ENCODE data around the gene IMP4. TPM values are rescaled to one million over a fixed set of nuclear protein-coding genes. Genes with fewer than 3 reads are reported as not detected.

Gene IMP4
- total RNA-seq, 1 donor, result 55.6 TPM

DNA sequence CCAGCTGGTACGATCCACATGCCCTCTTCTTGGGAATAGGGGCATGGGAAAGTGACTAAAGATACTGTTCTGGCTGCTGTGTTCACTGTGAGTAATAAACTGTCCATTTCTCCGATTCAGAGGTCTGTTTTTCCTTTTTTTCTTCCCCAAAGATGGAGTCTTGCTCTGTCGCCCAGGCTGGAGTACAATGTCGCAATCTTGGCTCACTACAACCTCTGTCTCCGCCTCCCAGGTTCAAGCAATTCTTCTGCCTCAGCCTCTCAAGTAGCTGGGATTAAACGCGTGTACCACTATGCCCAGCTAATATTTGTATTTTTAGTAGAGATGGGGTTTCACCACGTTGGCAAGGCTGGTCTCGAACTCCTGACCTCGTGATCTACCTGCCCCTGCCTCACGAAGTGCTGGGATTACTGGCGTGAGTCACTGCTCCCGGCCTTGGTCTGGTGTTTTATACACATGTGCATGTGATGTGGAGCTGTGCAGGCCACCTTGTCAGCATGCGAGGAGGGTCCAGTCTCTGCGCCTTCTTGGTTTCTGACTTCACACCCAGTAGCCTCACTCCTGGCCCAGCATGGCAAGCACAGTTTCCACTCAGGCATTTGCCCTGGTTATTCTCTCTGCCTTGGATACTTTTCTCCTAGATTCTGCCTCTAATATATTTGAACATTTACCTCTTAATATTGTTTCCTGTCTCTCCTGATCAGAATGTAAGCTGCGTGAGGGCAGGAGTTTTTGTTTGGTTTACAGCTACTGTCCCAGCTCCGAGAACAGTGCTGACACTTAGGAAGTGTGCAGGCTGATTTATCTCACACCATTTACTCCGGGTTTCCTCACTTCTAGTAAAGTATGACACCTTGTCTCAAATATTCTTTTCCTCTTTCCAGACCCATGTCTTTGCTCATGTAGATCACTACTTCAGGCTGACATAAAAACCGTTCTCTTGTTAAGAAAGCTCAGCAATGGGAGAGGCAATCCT, 32.9 kb downstream of the IMP4 start:
- Histone ChIP-seq H3K27me3 (ENCODE audit: insufficient read depth, low read length) (no peaks in the 10 kb centered on the region), H3K4me1 (ENCODE audit: insufficient read depth, low read length) (peaks cover 61% of the 10 kb centered on the region), H3K9me3 (ENCODE audit: low read depth, low read length) (no peaks in the 10 kb centered on the region), H3K4me3 (ENCODE audit: low read length) (no peak overlapping the region)

DNA sequence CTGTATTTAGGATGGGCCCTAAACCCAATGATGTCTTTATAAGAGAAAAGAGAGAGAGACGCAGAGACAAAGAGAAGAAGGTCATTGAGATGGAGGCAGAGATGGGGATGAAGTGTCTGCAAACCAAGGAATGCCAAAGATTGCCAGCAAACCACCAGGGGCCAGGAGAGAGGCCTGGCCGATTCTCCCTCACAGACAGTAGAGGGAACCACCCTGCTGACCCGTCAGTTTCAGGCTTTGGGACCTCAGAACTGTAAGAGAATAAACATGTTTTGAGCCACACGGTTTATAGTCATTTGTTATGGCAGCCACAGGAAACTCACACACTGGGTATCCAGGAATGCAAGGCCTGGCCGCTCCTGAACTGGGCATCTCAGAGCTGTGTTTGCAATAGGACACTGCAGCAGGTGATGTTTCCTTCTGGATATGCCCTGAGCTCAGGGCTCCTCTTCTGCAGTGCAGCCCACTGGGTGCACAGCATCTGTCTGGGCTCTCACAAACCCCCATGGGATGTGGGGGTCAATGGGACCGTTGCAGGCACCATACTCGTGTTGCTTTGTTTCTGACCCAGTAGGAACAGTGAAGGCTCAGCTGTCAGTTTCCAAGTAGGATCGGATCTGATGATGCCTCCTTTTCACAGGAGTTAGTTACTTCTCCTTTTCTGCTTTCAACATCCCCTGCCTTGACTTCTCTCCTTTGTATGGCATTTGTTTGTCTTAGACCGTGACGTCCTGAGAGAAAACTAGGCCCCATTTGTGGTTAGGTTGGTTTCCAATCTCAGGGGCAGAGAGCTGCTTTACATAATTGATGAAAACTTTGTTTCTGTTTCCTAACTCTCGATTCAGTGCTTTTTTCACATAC, 34.0 kb downstream of the IMP4 start:
- no peak overlapping the region for H3K4me3 ChIP-seq (ENCODE audit: low read length)
- H3K4me1 ChIP-seq (ENCODE audit: insufficient read depth, low read length), result peaks cover 50% of the 10 kb centered on the region

DNA sequence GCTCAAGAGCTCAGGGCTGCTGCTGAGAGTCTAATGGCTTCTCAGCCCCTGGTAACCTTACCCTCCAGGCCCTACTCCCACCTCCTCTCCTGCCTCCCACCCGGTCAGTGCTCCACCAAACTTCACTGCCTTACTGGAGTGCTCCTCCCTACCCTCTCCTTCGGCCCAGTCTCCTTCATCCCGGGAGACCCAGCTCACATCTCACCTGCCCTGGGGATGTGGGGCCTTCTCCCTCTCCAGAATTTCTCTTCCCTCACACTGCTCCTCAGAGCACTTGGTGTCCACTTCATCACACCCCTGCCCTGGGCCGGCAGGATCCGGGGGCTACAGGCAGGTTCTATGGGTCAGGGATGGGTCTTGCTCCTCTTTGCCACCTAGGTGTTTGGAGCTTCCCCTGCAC, 34.8 kb downstream of the IMP4 start:
- peaks cover 50% of the 10 kb centered on the region for H3K4me1 ChIP-seq (ENCODE audit: insufficient read depth, low read length)
- no peaks in the 10 kb centered on the region for H3K9me3 ChIP-seq (ENCODE audit: low read depth, low read length)
- H3K4me3 ChIP-seq (ENCODE audit: low read length), result no peak overlapping the region
- no peaks in the 10 kb centered on the region for H3K27me3 ChIP-seq (ENCODE audit: insufficient read depth, low read length)

More for the DNA sequence above, 34.0 kb downstream of the IMP4 start:
- Histone ChIP-seq H3K9me3 (ENCODE audit: low read depth, low read length) (no peaks in the 10 kb centered on the region), H3K27me3 (ENCODE audit: insufficient read depth, low read length) (no peaks in the 10 kb centered on the region)

DNA sequence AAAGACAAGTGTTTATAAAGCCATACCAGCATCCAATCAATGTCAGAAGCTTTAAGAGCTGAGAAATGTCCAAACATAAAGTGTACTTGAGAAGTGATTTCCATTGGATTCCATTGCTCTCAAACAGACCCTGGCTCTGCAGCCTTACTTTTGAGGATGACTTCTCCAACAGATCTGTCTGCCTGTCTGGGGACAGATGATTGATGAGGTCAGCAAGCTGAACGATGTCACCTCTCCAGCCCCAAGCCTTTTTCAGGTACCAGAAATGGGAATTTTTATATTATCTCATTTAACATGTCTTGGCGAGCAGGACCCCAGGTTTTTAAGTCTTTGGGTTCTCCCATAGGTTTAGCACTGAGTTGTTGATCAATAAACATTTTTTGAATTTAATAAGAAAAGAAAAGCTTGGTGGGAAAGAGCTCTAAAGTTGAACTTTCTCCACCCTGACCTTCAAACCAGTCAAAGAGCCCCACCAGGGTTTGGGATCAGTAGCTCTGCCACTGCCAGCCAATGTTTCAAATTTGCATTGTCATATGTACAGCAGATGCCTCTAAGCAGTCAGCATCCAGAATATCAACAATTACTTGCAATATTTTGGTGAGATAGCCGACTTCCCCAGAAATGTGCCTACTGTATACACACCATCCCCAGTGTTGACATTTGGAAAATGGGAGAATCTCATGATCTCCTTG, 35.7 kb downstream of the IMP4 start:
- Histone ChIP-seq H3K4me1 (ENCODE audit: insufficient read depth, low read length) (peaks cover 42% of the 10 kb centered on the region), H3K4me3 (ENCODE audit: low read length) (no peak overlapping the region), H3K27me3 (ENCODE audit: insufficient read depth, low read length) (no peaks in the 10 kb centered on the region), H3K9me3 (ENCODE audit: low read depth, low read length) (no peaks in the 10 kb centered on the region)

DNA sequence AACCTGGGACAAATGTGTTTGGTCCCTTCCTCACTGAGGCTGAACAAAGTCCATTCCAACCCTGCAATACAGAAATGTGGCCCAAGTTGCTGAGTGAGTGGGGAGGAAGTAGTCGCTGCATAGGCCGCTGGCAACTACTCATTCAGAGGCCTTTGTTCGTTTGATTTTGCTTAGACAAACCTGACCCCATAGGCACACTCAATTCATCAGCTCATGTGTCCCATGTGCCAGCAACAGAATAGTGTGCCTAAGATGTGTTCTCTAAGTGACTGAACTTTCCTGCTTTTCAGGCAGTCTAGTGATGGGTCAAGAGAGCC, 36.2 kb downstream of the IMP4 start:
- Histone ChIP-seq H3K9me3 (ENCODE audit: low read depth, low read length) (no peaks in the 10 kb centered on the region), H3K27me3 (ENCODE audit: insufficient read depth, low read length) (no peaks in the 10 kb centered on the region), H3K4me3 (ENCODE audit: low read length) (no peak overlapping the region), H3K4me1 (ENCODE audit: insufficient read depth, low read length) (peaks cover 37% of the 10 kb centered on the region)

DNA sequence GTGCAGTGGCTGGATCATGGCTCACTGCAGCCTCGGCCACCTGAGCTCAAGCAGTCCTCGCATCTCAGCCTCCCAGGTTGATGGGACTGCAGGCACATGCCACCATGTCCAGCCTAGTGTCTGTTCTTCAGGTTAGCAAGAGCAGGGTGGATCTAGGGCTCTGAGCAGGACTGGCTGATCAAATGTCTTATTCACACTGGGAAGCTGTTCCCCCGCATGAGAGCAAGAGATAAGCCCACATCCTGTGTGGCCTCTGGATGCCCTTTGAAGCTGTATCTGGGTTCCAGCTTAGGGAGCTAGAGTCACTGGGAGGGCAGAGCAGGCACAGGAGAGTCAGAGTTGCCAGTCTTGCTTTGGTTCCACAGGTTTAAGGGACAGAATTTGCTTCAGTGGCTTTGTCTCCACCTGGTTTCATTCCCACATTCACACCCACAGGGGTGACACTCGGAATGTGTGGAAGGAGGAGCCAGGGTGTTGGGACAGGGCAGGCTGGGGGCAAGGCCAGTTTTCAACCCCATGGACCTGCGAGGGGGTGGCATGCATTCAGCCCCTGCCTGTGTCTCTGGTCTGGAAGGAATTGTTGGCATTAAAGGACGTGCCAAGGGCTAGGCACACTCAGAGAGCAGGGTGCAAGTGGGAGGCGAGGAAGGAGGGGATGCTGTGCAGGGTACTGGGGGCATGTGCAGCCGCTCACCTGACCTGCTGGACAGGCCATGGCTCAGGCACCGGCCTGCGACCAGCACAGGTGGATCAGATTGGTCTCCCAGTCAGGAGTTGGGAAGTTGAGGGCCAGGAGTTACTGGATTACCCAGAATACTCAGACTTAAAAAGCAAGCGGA, 37.6 kb downstream of the IMP4 start:
- peaks cover 30% of the 10 kb centered on the region for H3K4me1 ChIP-seq (ENCODE audit: insufficient read depth, low read length)
- no peaks in the 10 kb centered on the region for H3K27me3 ChIP-seq (ENCODE audit: insufficient read depth, low read length)
- H3K4me3 ChIP-seq (ENCODE audit: low read length), result no peak overlapping the region
- no peaks in the 10 kb centered on the region for H3K9me3 ChIP-seq (ENCODE audit: low read depth, low read length)

DNA sequence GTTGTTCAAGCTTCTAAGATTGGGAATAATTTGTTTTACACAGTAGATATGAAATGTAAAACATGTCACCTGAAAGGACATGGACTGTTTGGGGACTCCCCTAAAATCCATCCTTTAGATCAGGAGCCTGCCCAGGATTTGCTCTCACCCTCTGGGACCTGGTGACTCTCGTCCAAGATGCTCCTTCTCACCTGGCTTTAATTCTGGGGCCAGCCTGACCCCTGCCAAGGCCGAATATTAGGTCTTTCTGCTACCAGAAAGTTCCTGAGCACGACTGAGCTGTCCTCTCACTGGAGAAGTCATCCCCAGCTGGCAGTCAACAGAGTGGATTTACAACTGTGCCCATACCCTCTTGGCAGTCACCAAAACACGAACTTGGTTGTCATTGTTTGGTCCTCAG, 38.4 kb downstream of the IMP4 start:
- Histone ChIP-seq H3K4me3 (ENCODE audit: low read length) (no peak overlapping the region), H3K4me1 (ENCODE audit: insufficient read depth, low read length) (peaks cover 32% of the 10 kb centered on the region), H3K9me3 (ENCODE audit: low read depth, low read length) (no peaks in the 10 kb centered on the region), H3K27me3 (ENCODE audit: insufficient read depth, low read length) (no peaks in the 10 kb centered on the region)

DNA sequence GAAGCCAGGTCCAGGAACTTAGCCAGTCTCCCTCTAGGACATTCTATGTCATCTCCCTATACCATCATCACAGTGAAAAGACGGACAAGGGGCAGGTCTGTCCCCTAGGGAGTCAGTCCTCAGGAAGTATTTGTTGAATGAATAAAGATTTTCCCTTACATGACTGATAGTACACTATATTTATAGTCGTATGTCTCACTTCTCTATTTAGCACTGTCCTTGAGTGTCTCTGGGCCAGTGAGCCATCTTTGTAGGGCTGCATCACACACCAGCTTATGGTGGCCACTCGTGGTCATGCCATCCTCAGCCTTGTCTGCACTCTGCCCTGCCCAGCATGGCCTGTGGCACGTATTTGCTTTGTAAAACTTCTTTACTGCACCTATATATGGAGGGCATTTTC, 38.9 kb downstream of the IMP4 start:
- Histone ChIP-seq H3K4me3 (ENCODE audit: low read length) (no peak overlapping the region), H3K27me3 (ENCODE audit: insufficient read depth, low read length) (no peaks in the 10 kb centered on the region)

DNA sequence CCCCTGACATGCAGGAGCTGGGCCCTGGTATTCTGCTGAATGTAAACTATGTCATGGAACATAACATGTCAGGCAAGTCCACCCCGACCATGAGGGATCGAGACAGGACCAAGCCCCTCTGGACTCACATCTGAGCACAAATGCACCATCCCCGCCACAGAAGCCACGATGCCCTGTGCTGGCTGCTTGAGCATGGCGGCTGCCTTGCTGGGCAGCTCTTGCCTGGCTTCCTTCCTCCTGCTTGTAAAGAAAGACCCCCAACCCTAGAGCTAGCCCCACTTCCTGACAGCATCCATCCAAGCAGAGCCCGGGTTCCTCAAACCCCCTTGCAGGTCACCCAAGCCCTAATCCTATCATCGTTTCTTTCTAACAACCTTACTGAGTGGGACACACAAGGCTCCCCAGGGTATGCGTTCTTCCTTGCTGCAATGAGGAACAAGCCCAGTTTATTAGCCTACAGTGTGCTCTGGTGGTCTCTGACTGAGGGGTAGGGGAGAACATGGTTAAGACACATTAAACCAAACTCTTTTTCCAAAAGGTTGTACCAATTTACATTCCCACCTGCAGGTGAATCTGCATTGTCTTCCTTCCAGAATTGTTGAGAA, 39.7 kb downstream of the IMP4 start:
- no peaks in the 10 kb centered on the region for H3K9me3 ChIP-seq (ENCODE audit: low read depth, low read length)
- H3K4me1 ChIP-seq (ENCODE audit: insufficient read depth, low read length), result peaks cover 23% of the 10 kb centered on the region
- H3K4me3 ChIP-seq (ENCODE audit: low read length), result no peak overlapping the region
- H3K27me3 ChIP-seq (ENCODE audit: insufficient read depth, low read length), result no peaks in the 10 kb centered on the region

More for the DNA sequence above, 38.9 kb downstream of the IMP4 start:
- Histone ChIP-seq H3K4me1 (ENCODE audit: insufficient read depth, low read length) (peaks cover 31% of the 10 kb centered on the region), H3K9me3 (ENCODE audit: low read depth, low read length) (no peaks in the 10 kb centered on the region)

DNA sequence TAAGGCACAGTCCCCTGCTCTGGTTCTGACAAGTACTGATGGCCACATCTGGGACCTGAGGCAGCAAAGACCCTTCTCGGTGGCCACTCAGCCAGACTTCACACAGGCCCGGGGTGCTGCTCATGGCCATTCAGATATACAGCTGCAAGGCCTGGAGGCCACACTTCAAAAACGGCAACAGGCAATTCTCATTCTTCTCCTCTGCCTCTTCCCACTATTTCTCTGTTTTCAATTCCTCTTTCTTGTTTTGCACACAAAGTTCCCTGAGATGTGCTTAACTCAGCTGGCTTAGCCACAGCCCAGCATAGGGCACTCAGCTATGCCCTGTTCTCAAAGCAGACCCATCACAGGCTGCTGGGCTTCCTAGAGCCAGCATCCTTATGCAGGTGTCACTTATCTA, 43.0 kb downstream of the IMP4 start:
- H3K4me1 ChIP-seq (ENCODE audit: insufficient read depth, low read length), result peaks cover 33% of the 10 kb centered on the region
- H3K4me3 ChIP-seq (ENCODE audit: low read length), result no peak overlapping the region
- H3K9me3 ChIP-seq (ENCODE audit: low read depth, low read length), result no peaks in the 10 kb centered on the region
- H3K27me3 ChIP-seq (ENCODE audit: insufficient read depth, low read length), result no peaks in the 10 kb centered on the region

DNA sequence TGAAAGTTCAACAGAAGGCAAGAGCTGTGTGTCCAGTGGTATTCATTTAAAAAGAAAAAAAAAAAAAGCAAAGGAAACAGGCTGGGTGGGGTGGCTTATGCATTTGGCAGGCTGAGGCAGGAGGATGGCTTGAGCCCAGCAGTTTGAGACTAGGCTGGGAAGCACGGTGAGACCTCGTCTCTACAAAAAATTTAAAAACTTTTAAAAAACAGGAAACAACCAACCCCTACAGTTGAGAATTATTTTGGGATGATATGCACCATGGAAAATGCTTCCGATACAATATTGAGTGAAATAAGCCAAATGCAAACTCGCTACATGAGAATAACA, 44.3 kb downstream of the IMP4 start:
- peaks cover 38% of the 10 kb centered on the region for H3K4me1 ChIP-seq (ENCODE audit: insufficient read depth, low read length)
- H3K9me3 ChIP-seq (ENCODE audit: low read depth, low read length), result no peaks in the 10 kb centered on the region
- H3K27me3 ChIP-seq (ENCODE audit: insufficient read depth, low read length), result no peaks in the 10 kb centered on the region
- no peak overlapping the region for H3K4me3 ChIP-seq (ENCODE audit: low read length)

DNA sequence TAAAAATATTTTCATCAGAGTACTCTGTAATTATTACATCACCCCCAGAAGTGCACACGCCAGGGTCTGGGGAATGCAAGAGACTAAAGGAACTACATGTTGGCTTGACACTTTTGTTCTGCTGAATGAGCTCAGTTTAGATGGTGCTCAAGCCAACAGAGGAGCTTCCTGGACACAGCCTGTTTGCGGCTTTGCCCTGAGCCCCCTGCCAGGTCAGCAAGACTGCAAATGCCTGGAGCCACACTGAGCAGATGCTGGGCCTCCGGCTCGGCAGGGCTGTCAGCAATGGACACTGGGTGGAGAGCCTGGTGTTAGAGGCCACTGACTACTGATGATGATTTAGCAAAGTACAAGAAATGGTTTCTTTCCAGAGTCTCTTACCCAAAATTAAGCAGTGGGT, 45.1 kb downstream of the IMP4 start:
- Histone ChIP-seq H3K27me3 (ENCODE audit: insufficient read depth, low read length) (no peaks in the 10 kb centered on the region), H3K9me3 (ENCODE audit: low read depth, low read length) (no peaks in the 10 kb centered on the region), H3K4me1 (ENCODE audit: insufficient read depth, low read length) (peaks cover 38% of the 10 kb centered on the region)

DNA sequence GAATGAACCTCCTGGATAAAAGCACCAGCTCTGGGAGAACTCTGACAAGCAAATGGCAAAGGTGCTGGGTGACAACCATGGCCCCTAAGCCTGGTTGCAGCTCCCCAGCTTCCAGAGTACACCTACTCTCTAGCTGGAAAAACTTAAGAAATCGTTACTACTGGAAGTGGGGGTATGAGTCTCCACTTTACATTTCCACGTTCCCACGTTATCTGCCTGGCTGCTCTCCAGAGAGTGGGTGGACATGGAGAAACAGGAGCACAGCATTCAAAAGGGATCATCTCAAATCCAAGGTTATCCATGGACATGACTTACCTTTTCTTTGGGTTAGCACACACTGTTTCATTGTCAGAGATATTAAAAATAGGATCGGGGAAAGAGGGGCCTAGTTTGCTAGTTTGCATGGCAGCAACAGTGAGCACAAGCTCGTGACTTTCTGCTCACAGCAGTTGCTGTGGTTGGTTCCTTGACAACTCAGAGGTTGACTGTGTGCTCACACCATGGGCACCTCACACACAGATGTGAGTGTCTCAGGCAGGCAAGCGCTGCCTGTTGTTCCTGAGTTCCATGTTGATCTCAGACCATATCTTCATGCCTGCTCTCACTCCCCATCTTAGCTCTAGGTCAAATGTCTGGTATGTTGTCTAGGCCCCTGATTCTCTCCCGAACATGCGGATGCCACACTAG, 45.7 kb downstream of the IMP4 start:
- H3K4me1 ChIP-seq (ENCODE audit: insufficient read depth, low read length), result peaks cover 38% of the 10 kb centered on the region
- H3K9me3 ChIP-seq (ENCODE audit: low read depth, low read length), result no peaks in the 10 kb centered on the region
- H3K4me3 ChIP-seq (ENCODE audit: low read length), result no peak overlapping the region
- no peaks in the 10 kb centered on the region for H3K27me3 ChIP-seq (ENCODE audit: insufficient read depth, low read length)

More for the DNA sequence above, 45.1 kb downstream of the IMP4 start:
- no peak overlapping the region for H3K4me3 ChIP-seq (ENCODE audit: low read length)
